NCI-H146 (cell line): ENCODE data around the gene LRRC15.

Experiments used
- DNase-seq: peaks from one replicate; lab custom pipeline; 2025; lab: John Stamatoyannopoulos, UW

The LRRC15 gene

GRCh38 chr3:194316918-194317317 lies 52.6 kb downstream of the LRRC15 start:
- no peak for DNase-seq

GRCh38 chr3:194315965-194316361 lies 53.6 kb downstream of the LRRC15 start:
- DNase-seq, result peak; percentile 76

- DNase-seq, result peak; percentile 98
Measured at GRCh38 chr3:194315088-194315964, 54.2 kb downstream of the LRRC15 start.

GRCh38 chr3:194314388-194315068 lies 55.0 kb downstream of the LRRC15 start:
- DNase-seq, result no peak

- DNase-seq, result no peak
Measured at GRCh38 chr3:194313560-194314387, 55.8 kb downstream of the LRRC15 start.

- DNase-seq, result peak; percentile 59
Measured at GRCh38 chr3:194312743-194313281, 56.7 kb downstream of the LRRC15 start.

GRCh38 chr3:194312186-194312742 lies 57.3 kb downstream of the LRRC15 start:
- no peak for DNase-seq

- no peak for DNase-seq
Measured at GRCh38 chr3:194311000-194311399, 58.5 kb downstream of the LRRC15 start.

GRCh38 chr3:194310060-194310835 lies 59.3 kb downstream of the LRRC15 start:
- DNase-seq, result no peak

- DNase-seq, result no peak
Measured at GRCh38 chr3:194308601-194309449, 60.7 kb downstream of the LRRC15 start.

DNA sequence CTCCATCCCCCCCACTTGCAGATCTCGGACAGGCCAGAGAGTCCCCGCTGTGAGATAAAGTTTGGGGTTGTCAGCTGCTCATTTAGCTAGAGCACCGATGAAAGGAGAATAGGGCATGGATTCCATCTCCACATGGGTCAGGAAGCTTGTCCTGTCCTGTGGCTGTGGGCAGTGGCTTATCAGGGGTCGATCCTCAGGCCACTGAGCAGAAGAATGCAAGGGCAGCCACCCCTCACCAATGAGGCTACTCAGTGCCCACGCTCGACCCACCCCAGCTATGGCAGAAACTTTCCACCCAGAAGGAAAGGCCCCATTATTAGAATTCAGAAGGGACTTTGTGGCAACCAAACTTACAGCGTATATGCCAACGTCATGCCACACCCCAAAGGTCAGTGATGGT lies 61.7 kb downstream of the LRRC15 start:
- no peak for DNase-seq

DNA sequence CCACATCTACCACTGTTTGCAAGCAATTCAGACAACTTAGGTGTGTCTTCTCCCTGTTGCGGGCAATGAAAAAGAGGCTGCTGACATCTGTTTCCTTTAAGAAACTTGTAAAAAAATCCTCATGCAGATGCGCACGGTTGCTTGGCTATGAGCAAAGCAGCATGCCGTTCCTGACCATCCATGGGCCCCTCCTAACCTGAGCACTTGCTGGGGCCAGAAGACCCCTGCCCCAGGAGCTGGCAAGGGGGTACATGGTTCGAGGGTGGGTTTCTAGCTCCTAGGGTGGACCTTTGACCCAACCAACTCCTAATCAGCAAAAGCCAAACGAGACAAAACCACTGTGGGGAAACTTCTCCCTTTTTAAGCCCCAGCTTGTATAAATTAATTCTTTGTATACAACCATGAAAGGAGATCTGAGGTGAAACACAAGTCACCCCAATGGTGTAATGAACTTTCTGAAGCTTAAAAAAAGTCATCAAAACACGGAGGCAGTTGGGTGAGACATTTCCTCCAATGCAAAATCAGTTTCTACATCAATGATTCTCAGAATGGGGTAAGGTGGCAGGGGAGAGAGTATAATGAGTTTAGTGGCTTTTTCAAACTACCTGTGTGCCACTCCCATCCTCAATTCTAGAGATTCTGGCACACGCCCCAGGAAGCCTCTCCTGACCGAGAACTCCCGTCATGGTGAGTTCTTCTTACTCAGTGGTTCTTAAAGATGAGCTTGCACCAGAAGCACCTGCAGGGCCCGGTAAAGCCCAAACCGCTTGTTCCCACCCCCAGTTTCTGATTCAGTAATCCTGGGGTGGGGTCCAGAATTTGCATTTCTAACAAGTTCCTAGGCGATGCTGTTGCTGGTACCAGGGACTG lies 62.5 kb downstream of the LRRC15 start:
- DNase-seq, result no peak

DNA sequence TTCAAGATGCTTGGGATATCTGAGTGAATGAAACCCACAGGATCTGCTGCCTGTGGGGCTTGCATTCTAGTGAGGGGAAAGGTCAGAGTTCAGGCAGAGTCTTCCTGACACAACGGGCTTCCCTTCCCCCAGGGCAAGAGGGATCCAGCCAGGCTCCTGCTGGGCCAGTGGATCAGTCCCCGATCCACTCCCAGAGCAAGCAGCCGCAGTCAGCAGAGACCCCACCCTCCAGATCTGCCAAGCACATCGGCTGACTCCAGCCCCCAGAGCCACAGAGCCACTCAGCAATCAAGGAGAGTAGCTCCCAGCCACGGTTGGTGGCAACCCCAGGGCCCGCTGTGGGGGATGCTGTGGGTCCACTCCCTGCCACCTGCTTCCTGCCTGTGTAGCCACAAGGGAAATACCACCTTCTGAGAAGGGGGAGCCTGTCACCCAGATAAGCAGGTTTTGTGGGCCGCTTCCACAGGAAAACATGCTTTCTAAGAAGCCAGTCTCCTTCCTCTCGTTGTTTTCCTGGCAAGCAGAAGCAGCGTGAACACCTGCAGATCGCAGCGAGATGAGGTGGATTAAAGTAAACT lies 63.3 kb downstream of the LRRC15 start:
- peak; percentile 86 for DNase-seq

DNA sequence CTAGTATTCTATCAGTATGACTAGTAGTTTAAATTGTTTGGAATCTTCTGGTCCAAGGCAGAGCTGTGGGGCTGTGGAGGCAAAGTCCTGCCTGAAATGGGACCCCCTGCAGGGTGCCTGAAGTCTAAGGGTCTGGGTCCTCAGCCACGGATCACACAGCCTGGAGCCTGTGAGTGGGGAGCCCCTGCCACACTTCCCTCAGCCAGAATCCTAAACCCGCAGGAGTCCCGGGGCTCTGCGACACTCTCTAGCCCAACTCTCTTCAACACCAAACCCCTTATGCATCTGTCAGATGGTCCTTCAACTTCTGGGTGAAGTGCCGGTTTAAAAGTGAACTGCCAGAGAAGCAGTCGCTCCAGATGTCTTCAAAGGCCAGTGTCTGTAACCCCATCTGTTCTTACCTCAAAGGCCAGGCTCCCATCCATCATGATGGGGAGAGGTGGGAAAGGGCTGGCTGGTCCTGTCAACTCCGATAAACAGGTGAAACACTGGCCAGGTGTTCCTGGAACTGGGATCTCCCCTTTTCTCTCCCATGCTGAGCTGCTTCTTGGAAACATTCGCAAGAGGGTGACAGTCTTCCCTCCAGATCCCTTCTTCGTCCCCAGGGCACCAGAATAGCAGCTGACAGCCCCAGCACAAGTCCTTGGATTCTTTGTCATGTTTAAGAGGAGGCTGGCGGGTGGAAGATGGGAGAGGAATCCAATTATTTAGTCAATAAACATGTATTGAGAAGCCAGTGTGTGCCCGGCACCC lies 64.0 kb downstream of the LRRC15 start:
- DNase-seq, result no peak
